ENCODE measurements around the gene EIF4B. TPM values are rescaled to one million over a fixed set of nuclear protein-coding genes. Genes with fewer than 3 reads are reported as not detected.

EIF4B gene
- total RNA-seq, 3 donors from 2014 or later (not counting 1 experiment from before 2014, with no cell fraction given): 505 to 537 (median 518) TPM

DNA sequence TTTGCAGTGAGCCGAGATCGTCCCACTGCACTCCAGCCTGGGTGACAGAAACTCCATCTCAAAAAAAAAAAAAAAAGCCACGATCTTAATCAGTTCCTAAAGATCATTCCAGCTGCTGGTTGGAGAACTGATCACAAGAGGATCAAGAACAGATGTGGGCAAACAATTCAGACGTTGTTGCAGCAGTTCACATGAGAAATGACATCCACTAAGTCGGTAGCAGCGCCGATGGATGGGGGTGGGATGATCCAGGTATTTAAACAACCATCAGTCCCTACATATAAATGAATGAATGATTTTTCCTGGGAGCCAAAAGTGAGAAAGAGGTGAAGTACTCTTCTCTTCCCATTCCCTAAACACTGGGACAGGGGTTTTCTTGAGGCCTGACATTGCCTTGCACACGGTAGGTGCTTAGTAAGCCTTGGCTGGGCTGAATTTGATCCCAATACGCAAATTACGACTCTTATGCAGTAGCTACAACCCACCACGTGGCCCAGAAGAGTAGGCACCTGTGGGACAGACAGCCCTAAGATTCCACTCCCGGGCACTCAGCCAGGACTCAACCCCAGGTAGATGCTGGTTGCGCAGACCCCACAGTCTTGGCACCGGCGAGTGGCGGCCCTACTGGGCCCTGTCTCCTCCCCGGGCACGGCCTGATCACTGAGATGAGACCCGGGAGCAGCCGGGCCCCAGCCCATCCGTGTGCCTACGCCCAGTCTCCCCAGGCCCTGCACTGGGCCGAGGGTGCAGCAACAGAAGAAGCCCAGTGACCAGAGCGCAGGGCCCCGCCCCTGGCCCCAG, 72.4 kb downstream of the EIF4B start:
- DNase-seq: peak in 1 of 2 donors; percentile 75
- peak overlapping the region; percentile 70 for H3K4me3 ChIP-seq (ENCODE audit: low read length)
- H3K4me3 Mint-ChIP-seq: peak overlapping the region; percentile 97
- no peaks in the 10 kb centered on the region for H3K9me3 ChIP-seq (ENCODE audit: control insufficient read depth, insufficient read depth, low read length)
- WGBS (ENCODE audit: insufficient coverage): 16% methylated on average over 22 of the region's 25 CpGs
- TF ChIP-seq, protein P1, sequence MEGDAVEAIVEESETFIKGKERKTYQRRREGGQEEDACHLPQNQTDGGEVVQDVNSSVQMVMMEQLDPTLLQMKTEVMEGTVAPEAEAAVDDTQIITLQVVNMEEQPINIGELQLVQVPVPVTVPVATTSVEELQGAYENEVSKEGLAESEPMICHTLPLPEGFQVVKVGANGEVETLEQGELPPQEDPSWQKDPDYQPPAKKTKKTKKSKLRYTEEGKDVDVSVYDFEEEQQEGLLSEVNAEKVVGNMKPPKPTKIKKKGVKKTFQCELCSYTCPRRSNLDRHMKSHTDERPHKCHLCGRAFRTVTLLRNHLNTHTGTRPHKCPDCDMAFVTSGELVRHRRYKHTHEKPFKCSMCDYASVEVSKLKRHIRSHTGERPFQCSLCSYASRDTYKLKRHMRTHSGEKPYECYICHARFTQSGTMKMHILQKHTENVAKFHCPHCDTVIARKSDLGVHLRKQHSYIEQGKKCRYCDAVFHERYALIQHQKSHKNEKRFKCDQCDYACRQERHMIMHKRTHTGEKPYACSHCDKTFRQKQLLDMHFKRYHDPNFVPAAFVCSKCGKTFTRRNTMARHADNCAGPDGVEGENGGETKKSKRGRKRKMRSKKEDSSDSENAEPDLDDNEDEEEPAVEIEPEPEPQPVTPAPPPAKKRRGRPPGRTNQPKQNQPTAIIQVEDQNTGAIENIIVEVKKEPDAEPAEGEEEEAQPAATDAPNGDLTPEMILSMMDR (IDR thresholded peaks at IDR 0.05): no peak
- intact Hi-C loops (cut with micrococcal nuclease): no loop called here
- no peaks in the 10 kb centered on the region for H3K9me3 Mint-ChIP-seq
- peak overlapping the region; percentile 91 to 95 for H3K27ac Mint-ChIP-seq
- peaks cover 30% of the 10 kb centered on the region for H3K36me3 ChIP-seq (ENCODE audit: control insufficient read depth, insufficient read depth, low read length)
- peaks cover 7% of the 10 kb centered on the region for H3K36me3 Mint-ChIP-seq
- peaks cover 52 to 56% of the 10 kb centered on the region in 2 donors for H3K4me1 Mint-ChIP-seq
- no peaks in the 10 kb centered on the region for H3K27me3 Mint-ChIP-seq (ENCODE audit: low read depth in 2 of 2)
- H3K4me1 ChIP-seq (ENCODE audit: control insufficient read depth, insufficient read depth, low read length): peaks cover 20% of the 10 kb centered on the region
- H3K27ac ChIP-seq (ENCODE audit: low read length): peak overlapping the region; percentile 56
- ATAC-seq: peak in 2 of 3 donors; percentile 3 to 6
- no peaks in the 10 kb centered on the region for H3K27me3 ChIP-seq (ENCODE audit: control insufficient read depth, insufficient read depth, low read length)

DNA sequence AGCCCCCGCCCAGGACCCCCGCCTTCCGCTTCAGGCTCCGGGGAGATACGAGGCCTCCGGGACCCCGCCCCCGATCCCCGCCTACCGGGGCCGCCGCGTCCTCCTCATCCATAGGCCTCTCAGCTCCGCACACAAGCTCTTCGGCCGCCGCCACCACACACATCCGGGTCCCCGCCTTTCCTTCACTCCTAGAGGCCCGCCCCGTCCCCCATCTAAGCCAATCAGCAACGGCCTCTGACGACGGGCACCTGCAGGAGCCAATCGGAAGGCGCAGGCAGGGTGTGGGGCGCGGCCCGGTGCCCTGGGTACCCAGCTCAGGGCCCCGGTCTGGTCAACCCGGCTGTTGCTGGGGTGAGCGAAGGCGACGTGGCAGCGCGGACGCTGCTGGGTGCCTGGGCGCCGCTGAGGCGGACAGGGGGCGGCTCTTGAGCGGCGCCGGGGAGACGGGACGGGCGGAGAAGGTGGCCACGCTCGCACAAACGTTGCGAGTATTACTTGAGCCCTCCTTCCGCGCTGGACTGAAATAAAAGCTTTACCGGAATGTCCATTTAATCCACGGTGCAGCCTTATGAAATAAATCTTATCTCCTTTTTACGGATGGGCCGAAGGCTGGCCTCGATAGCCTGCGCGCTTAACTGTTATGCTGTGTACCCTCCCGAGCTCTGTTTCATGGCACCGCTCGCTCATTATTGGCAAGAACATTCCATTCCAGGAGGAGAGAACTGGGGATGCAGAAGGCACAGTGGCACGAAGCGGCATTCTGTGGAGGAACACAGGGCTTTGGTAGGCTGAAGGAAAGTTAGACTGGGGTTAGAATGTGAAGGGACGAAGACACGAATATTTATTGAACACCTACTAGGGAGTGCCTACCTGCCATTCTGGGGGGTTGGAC, 73.2 kb downstream of the EIF4B start, which contains the start of gene SPRYD3:
SPRYD3 (minus strand) TSS at position 165 of the 892 bp plus-strand sequence; CDS start at position 108, 57 bp downstream.
- H3K4me3 ChIP-seq (ENCODE audit: low read length): peak within 1 kb of the TSS; percentile 70
- TF ChIP-seq, protein P1 (IDR thresholded peaks at IDR 0.05): no peak
- H3K36me3 Mint-ChIP-seq: peaks cover 6% of the 10 kb centered on the region
- 4% methylated on average over 67 of the region's 67 CpGs for WGBS (ENCODE audit: insufficient coverage)
- no peaks in the 10 kb centered on the region for H3K27me3 ChIP-seq (ENCODE audit: control insufficient read depth, insufficient read depth, low read length)
- H3K4me1 Mint-ChIP-seq: peaks cover 46 to 49% of the 10 kb centered on the region in 2 donors
- peaks cover 23% of the 10 kb centered on the region for H3K36me3 ChIP-seq (ENCODE audit: control insufficient read depth, insufficient read depth, low read length)
- H3K9me3 Mint-ChIP-seq: no peaks in the 10 kb centered on the region
- intact Hi-C loops (cut with micrococcal nuclease): no loop called here
- H3K27ac Mint-ChIP-seq: peak within 1 kb of the TSS; percentile 91 to 95
- H3K4me3 Mint-ChIP-seq: peak within 1 kb of the TSS; percentile 97
- DNase-seq (peak; percentile 97 to 99), ATAC-seq (peak; percentile 97 to 99 (median 97))
- no peaks in the 10 kb centered on the region for H3K27me3 Mint-ChIP-seq (ENCODE audit: low read depth in 2 of 2)
- peak within 1 kb of the TSS; percentile 76 for H3K27ac ChIP-seq (ENCODE audit: low read length)
- no peaks in the 10 kb centered on the region for H3K9me3 ChIP-seq (ENCODE audit: control insufficient read depth, insufficient read depth, low read length)
- peaks cover 20% of the 10 kb centered on the region for H3K4me1 ChIP-seq (ENCODE audit: control insufficient read depth, insufficient read depth, low read length)

DNA sequence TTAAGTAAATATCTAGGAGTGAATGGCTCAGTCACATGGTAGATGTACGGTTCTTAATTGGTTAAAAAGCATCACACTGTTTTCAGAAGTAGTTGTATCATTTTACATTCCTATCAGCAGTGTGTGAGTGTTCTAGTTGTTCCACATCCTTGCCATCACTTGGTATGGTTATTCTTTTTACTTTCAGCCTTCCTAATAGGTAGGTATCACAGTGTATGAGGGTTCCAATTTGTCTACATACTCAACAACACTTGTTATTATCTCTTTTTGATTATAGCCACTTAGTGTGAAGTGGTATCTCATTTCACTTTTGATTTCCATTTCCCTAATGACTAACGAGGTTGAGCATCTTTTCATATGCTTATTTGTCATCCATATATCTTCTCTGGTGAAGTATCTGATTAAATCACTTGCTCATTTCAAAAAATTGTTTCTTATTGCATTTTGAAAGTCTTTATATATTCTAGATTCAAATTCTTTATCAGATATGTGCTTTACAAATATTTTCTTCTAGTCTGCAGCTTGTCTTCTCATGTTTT, 76.5 kb downstream of the EIF4B start:
- ATAC-seq: no peak
- TF ChIP-seq, protein P1 (IDR thresholded peaks at IDR 0.05): no peak
- peaks cover 7 to 8% of the 10 kb centered on the region in 2 donors for H3K27me3 Mint-ChIP-seq (ENCODE audit: low read depth in 2 of 2)
- no peak for DNase-seq
- H3K9me3 Mint-ChIP-seq: no peaks in the 10 kb centered on the region
- Histone ChIP-seq H3K36me3 (ENCODE audit: control insufficient read depth, insufficient read depth, low read length) (no peaks in the 10 kb centered on the region), H3K27ac (ENCODE audit: low read length) (no peak overlapping the region), H3K27me3 (ENCODE audit: control insufficient read depth, insufficient read depth, low read length) (no peaks in the 10 kb centered on the region), H3K4me1 (ENCODE audit: control insufficient read depth, insufficient read depth, low read length) (peaks cover 16% of the 10 kb centered on the region), H3K4me3 (ENCODE audit: low read length) (no peak overlapping the region), H3K9me3 (ENCODE audit: control insufficient read depth, insufficient read depth, low read length) (no peaks in the 10 kb centered on the region)
- H3K4me1 Mint-ChIP-seq: peaks cover 24 to 26% of the 10 kb centered on the region in 2 donors
- no peak overlapping the region for H3K27ac Mint-ChIP-seq
- WGBS (ENCODE audit: insufficient coverage): no CpG with 5 or more reads among the region's 2 CpGs
- H3K4me3 Mint-ChIP-seq: no peak overlapping the region
- no peaks in the 10 kb centered on the region for H3K36me3 Mint-ChIP-seq
- intact Hi-C loops (cut with micrococcal nuclease): no loop called here

Measured in natural killer cell (primary cell).